Prostate gland (tissue), 2 donors: ENCODE measurements around the gene CCDC66. TPM values are rescaled to one million over a fixed set of nuclear protein-coding genes. Genes with fewer than 3 reads are reported as not detected.
"Not testable (repeated sequence)": the region's sequence is repeated elsewhere in the genome, so short reads cannot be mapped to it uniquely, and the experiment has no call there.

Experiments used
- DNase-seq: peaks from one replicate; pipeline ENCODE4 v3.0.0-alpha.2; 2019; ENCODE audit warnings: low spot score
- H3K27ac ChIP-seq, 2 donors: fragments of 200-600 bp; sonication (generic); 2 replicates each; pipeline ENCODE4 v1.5.1; 2017 to 2019
- H3K27me3 ChIP-seq: fragments of 200-600 bp; sonication (generic); replicated peaks from 2 replicates; pipeline ENCODE4 v1.5.1; 2019; ENCODE audit not compliant: insufficient read depth
- H3K36me3 ChIP-seq, 2 donors: fragments of 200-600 bp; sonication (generic); 1 replicate in 1 of 2; 2 replicates in 1 of 2; pipeline versions ENCODE4 v1.5.1 to v1.8.1; 2017 to 2019
- H3K4me1 ChIP-seq: fragments of 200-600 bp; sonication (generic); replicated peaks from 2 replicates; pipeline ENCODE4 v1.5.1; 2019
- H3K4me3 ChIP-seq, 2 donors: fragments of 200-600 bp; sonication (generic); 2 replicates each; pipeline ENCODE4 v1.5.1; 2017 to 2019
- H3K9me3 ChIP-seq: fragments of 200-600 bp; sonication (generic); 2 replicates; pipeline ENCODE4 v1.5.1; 2017
- POLR2A ChIP-seq: fragments of 450-650 bp; IDR thresholded peaks from one replicate; pipeline ENCODE4 v1.6.1; 2016; ENCODE audit warnings: antibody characterized with exemption, mild to moderate bottlenecking
- POLR2AphosphoS5 ChIP-seq: sonication (generic); formaldehyde crosslinking; IDR thresholded peaks from one replicate; pipeline ENCODE4 v1.6.1; 2017; ENCODE audit warnings: antibody characterized with exemption
- WGBS: methylation state at CpG from one replicate; pipeline ENCODE4 v1.1.5; 2018; 5-methylcytosine and 5-hydroxymethylcytosine counted together
- intact Hi-C: fragments of 100-400 bp; cut with DNase I; formaldehyde crosslinking; loops from one replicate; pipeline ENCODE4 v1.14.2; 2022
- total RNA-seq, 2 donors: library from RNA; depleted of rRNA; stranded (reverse); fragments of >200 nt; gene quantifications; one replicate each; pipeline ENCODE4 v1.1.0, GENCODE V29; 2016
- TF ChIP-seq, protein P1 (sequence below), 4 experiments: fragments of 200-600 bp in 2 of 4; fragments of 450-650 bp in 2 of 4; sonication (generic) in 2 of 4; IDR thresholded peaks; 1 replicate in 3 of 4; 2 replicates in 1 of 4; pipeline ENCODE4 v1.5.1; 2016 to 2019; ENCODE audit warnings: antibody characterized with exemption in 4 of 4, mild to moderate bottlenecking in 2 of 4, moderate library complexity in 2 of 4

Gene CCDC66
- total RNA-seq, 2 donors from 2014 or later = 12.3 to 34.4 TPM

DNA sequence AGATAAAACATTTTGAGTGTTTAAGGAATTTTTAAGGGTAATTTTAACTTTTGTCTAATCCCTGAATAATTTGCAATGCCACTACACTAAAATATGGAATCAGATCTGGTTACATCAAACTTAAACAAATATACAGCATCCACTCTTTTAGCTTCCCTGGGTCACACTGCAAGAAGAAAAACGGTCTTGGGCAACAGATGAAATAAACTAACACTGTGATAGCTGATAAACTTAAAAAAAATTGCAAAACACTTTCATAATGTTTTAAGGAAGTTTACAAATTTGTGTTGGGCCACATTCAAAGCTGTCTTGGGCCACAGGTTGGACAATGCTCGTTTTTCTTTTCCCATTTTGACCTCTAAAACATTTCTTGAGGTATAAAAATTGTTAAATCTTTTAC, 34.3 kb downstream of the CCDC66 start:
- TF ChIP-seq, protein P1, sequence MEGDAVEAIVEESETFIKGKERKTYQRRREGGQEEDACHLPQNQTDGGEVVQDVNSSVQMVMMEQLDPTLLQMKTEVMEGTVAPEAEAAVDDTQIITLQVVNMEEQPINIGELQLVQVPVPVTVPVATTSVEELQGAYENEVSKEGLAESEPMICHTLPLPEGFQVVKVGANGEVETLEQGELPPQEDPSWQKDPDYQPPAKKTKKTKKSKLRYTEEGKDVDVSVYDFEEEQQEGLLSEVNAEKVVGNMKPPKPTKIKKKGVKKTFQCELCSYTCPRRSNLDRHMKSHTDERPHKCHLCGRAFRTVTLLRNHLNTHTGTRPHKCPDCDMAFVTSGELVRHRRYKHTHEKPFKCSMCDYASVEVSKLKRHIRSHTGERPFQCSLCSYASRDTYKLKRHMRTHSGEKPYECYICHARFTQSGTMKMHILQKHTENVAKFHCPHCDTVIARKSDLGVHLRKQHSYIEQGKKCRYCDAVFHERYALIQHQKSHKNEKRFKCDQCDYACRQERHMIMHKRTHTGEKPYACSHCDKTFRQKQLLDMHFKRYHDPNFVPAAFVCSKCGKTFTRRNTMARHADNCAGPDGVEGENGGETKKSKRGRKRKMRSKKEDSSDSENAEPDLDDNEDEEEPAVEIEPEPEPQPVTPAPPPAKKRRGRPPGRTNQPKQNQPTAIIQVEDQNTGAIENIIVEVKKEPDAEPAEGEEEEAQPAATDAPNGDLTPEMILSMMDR (IDR thresholded peaks at IDR 0.05) = no peak
- TF ChIP-seq POLR2A = no peak
- TF ChIP-seq POLR2AphosphoS5 = no peak
- Histone ChIP-seq H3K36me3 (no peaks in the 10 kb centered on the region), H3K4me1 (no peaks in the 10 kb centered on the region), H3K4me3 (no peak overlapping the region), H3K9me3 (no peaks in the 10 kb centered on the region), H3K27me3 (no peaks in the 10 kb centered on the region), H3K27ac (no peak overlapping the region)
- DNase-seq = no peak
- WGBS = 44% methylated on average over 2 of the region's 2 CpGs
- intact Hi-C loops = no loop called here

DNA sequence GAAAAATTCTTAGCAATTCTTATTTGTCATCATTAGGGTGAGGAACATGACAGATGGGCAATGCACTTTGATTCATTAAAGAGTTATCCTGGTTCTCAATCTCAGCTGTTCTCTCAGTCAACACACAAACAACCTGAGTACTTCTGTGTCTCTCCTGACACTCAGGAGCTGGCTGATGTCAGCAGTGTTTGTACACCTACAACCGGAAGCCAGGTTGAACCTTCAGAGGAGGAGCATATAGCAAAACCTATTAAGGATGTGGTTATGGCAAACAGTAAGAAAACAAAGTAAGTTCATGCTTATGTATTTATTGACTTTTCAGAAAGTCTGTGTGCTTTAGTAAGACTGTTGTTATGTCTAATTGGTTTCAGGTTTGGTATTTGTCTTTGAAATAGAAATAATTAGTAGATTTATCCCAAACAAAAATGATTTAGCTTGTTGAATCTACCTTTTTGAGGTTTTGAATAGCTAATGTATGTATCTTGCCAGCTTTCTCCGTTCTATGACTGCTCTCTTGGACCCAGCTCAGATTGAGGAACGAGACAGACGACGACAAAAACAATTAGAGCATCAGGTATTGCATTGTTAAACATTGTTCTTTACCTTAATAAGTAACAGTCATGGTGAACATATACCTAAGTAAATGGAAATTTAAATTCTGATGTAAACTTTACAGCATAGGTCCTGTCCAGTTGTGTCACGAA, 36.6 kb downstream of the CCDC66 start:
- Histone ChIP-seq H3K9me3 (no peaks in the 10 kb centered on the region), H3K4me3 (no peak overlapping the region), H3K36me3 (no peaks in the 10 kb centered on the region), H3K27me3 (no peaks in the 10 kb centered on the region), H3K4me1 (no peaks in the 10 kb centered on the region), H3K27ac (no peak overlapping the region)
- 84% methylated on average over 6 of the region's 6 CpGs for WGBS
- DNase-seq = no peak
- TF ChIP-seq, protein P1 (IDR thresholded peaks at IDR 0.05) = no peak
- TF ChIP-seq POLR2AphosphoS5 (no peak), POLR2A (no peak)
- intact Hi-C loops = no loop called here

DNA sequence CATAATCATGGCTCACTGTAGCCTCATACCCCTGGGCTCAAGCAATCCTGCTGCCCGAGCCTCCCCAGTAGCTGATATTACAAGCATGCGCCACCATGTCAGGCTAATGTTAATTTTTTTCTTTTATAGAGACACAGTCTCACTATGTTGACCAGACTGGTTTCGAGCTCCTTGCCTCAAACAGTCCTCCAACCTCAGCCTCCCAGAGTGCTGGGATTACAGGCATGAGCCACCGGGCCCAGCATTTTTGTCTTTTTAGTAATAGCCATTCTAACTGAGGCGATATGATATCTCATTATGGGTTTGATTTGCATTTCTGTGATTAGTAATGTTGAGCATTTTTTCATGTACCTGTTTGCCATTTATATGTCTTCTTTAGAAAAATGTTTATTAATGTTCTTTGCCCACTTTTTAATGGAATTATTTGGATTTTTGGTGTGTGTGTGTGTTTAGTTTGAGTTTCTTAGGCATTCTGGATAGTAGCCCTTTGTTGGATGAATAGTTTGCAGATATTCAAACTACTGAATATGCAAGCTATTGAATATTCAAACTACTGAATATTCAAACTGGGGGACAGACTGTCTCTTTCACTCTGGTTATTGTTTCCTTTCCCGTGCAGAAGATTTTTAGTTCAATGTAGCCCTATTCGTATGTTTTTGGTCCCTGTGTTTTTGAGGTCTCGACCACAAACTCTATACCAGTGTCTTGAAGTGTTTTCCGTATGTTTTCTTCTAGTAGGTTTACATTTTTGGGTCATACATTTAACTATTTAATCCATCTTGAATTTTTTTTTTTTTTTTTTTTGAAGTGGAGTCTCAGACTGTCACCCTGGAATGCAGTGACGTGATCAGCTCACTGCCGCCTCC, 39.2 kb downstream of the CCDC66 start:
- intact Hi-C loops = no loop called here
- H3K9me3 ChIP-seq = no peaks in the 10 kb centered on the region
- no peaks in the 10 kb centered on the region for H3K36me3 ChIP-seq
- no peak overlapping the region for H3K4me3 ChIP-seq
- H3K27ac ChIP-seq = no peak overlapping the region
- no peaks in the 10 kb centered on the region for H3K27me3 ChIP-seq
- WGBS = 93% methylated on average over 11 of the region's 11 CpGs
- no peaks in the 10 kb centered on the region for H3K4me1 ChIP-seq
- DNase-seq = no peak
- TF ChIP-seq POLR2AphosphoS5 (no peak), POLR2A (no peak)
- TF ChIP-seq, protein P1 (IDR thresholded peaks at IDR 0.05) = no peak

DNA sequence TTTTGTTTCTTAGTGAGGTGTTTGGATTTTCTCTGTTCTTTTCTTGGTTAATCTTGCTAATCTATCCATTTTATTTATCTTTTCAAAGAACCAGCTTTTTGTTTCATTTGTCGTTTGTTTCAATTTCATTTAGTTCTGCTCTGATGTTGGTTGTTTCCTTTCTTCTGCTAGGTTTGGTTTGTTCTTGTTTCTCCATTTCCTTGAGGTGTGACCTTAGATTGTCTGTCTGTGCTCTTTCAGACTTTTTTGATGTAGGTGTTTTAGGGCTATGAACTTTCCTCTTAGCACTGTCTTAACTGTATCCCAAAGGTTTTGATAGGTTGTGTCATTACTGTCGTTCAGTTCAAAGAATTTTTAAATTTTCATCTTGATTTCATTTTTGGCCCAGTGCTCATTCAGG, 51.5 kb downstream of the CCDC66 start:
- intact Hi-C loops, H3K4me1 ChIP-seq, H3K4me3 ChIP-seq, H3K27me3 ChIP-seq, H3K9me3 ChIP-seq, H3K27ac ChIP-seq, H3K36me3 ChIP-seq, DNase-seq: not testable (repeated sequence)
- WGBS = 45% methylated on average over 2 of the region's 2 CpGs

DNA sequence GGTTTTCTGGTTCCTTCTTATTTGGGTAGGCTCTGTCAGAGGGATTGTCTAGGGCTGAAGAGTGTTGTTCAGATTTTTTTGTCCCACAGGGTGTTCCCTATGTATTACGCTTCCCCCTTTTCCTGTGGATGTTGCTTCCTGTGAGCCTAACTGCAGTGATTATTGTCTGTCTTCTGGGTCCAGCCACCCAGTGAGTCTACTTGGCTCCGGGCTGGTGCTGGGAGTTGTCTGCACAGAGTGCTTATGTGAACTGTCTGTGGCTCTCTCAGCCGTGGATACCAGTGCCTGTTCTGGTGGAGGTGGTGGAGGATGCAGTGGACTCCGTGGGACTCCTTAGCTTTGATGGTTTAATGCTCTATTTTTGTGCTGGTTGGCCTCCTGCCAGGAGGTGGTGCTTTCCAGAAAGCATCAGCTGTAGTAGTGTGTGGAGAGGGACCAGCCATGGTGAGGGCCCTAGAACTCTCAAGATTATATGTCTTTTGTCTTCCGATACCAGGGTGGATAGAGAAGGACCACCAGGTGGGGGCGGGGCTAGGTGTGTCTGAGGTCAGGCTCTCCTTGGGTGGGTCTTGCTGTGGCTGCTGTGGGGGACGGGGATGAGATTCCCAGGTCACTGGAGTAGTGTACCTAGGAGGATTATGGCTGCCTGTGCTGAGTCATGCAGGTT, 53.8 kb downstream of the CCDC66 start:
- intact Hi-C loops = no loop called here
- Histone ChIP-seq H3K9me3 (no peaks in the 10 kb centered on the region), H3K4me3 (no peak overlapping the region), H3K36me3 (no peaks in the 10 kb centered on the region), H3K27ac (no peak overlapping the region), H3K4me1 (no peaks in the 10 kb centered on the region), H3K27me3 (no peaks in the 10 kb centered on the region)
- WGBS = 86% methylated on average over 7 of the region's 7 CpGs
- no peak for TF ChIP-seq POLR2A
- TF ChIP-seq, protein P1 (IDR thresholded peaks at IDR 0.05) = no peak
- no peak for TF ChIP-seq POLR2AphosphoS5
- DNase-seq = no peak
